IMR-90 (cell line): Measurements from ENCODE around the gene TFB2M. TPM values are rescaled to one million over a fixed set of nuclear protein-coding genes. Genes with fewer than 3 reads are reported as not detected.

ENCODE experiments used
- ATAC-seq: fragments of 200-7000 bp; cut with Tn5 transposase; 2 replicates; pipeline ENCODE4 v1.9.1; 2020; ENCODE audit warnings: low read depth, mild to moderate bottlenecking, moderate library complexity
- BruUV-seq: library from RNA; stranded (reverse); fragments of 400-500 nt; replicated peaks from 2 replicates; lab custom pipeline; 2021; lab: Mats Ljungman, UMichigan
- CTCF ChIA-PET: fragments of 300-600 bp; formaldehyde crosslinking; extraction: SDS; loops from one replicate; lab custom pipeline; 2021; ENCODE audit warnings: antibody characterized with exemption; lab: Yijun Ruan, JAX
- POLR2A ChIA-PET: fragments of 300-600 bp; sonication (Branson Sonifier 250); formaldehyde crosslinking; loops from one replicate; lab custom pipeline; 2022; ENCODE audit warnings: antibody characterized with exemption; ENCODE audit not compliant: unreplicated experiment; lab: Charles Lee
- DNase-seq: peaks from one replicate; pipeline ENCODE4 v3.0.0; 2013
- H2AFZ ChIP-seq: replicated peaks from 2 replicates; pipeline ENCODE3; 2013; ENCODE audit warnings: low read length, mild to moderate bottlenecking; ENCODE audit not compliant: poor library complexity
- H2AK5ac ChIP-seq: 2 replicates; pipeline ENCODE4 v1.6.1; 2013; ENCODE audit warnings: low read depth, low read length, inconsistent platforms
- H2AK9ac ChIP-seq: replicated peaks from 2 replicates; pipeline ENCODE3; 2013; ENCODE audit warnings: mild to moderate bottlenecking, low read depth, low read length, moderate library complexity; ENCODE audit not compliant: poor library complexity
- H2BK120ac ChIP-seq: 2 replicates; pipeline ENCODE4 v1.6.1; 2013; ENCODE audit warnings: low read depth, low read length, inconsistent platforms
- H2BK15ac ChIP-seq: 3 replicates; pipeline ENCODE4 v1.6.1; 2013; ENCODE audit warnings: low read depth, low read length, inconsistent platforms
- H2BK20ac ChIP-seq: 2 replicates; pipeline ENCODE4 v1.6.1; 2013; ENCODE audit warnings: low read depth, mild to moderate bottlenecking, inconsistent platforms, low read length, moderate library complexity
- H2BK5ac ChIP-seq: 2 replicates; pipeline ENCODE4 v1.6.1; 2013; ENCODE audit warnings: mild to moderate bottlenecking, low read depth, low read length, inconsistent platforms; ENCODE audit not compliant: poor library complexity, severe bottlenecking
- H3K14ac ChIP-seq: replicated peaks from 2 replicates; pipeline ENCODE4 v1.6.1; 2013; ENCODE audit warnings: low read depth, low read length, inconsistent platforms
- H3K18ac ChIP-seq: 2 replicates; pipeline ENCODE4 v1.6.1; 2013; ENCODE audit warnings: low read depth, low read length, control low read depth
- H3K23ac ChIP-seq: 2 replicates; pipeline ENCODE4 v1.6.1; 2013; ENCODE audit warnings: low read depth, low read length, inconsistent platforms
- H3K27ac ChIP-seq: 2 replicates; pipeline ENCODE4 v1.5.1; 2013; ENCODE audit warnings: mild to moderate bottlenecking, control low read depth, low read length; ENCODE audit not compliant: insufficient read depth
- H3K27me3 ChIP-seq: 2 replicates; pipeline ENCODE4 v1.6.1; 2013; ENCODE audit warnings: low read length; ENCODE audit not compliant: control insufficient read depth, insufficient read depth
- H3K36me3 ChIP-seq: 2 replicates; pipeline ENCODE4 v1.6.1; 2013; ENCODE audit warnings: low read length, mixed read lengths; ENCODE audit not compliant: control insufficient read depth, insufficient read depth
- H3K4ac ChIP-seq: 2 replicates; pipeline ENCODE4 v1.6.1; 2013; ENCODE audit warnings: low read depth, low read length, inconsistent platforms
- H3K4me1 ChIP-seq: 2 replicates; pipeline ENCODE4 v1.6.1; 2013; ENCODE audit warnings: low read length, mixed read lengths; ENCODE audit not compliant: control insufficient read depth, insufficient read depth
- H3K4me2 ChIP-seq: 2 replicates; pipeline ENCODE4 v1.6.1; 2013; ENCODE audit warnings: low read depth, mild to moderate bottlenecking, control low read depth, low read length, moderate library complexity
- H3K4me3 ChIP-seq: 2 replicates; pipeline ENCODE4 v1.5.1; 2013; ENCODE audit warnings: low read depth, mild to moderate bottlenecking, control low read depth, low read length, moderate library complexity; ENCODE audit not compliant: insufficient read depth
- H3K56ac ChIP-seq: 2 replicates; pipeline ENCODE4 v1.6.1; 2013; ENCODE audit warnings: low read length, inconsistent platforms; ENCODE audit not compliant: insufficient read depth; ENCODE audit errors: extremely low read depth
- H3K79me1 ChIP-seq, 2 experiments: 2 replicates each; pipeline ENCODE4 v1.6.1; 2013; ENCODE audit warnings: low read length in 2 of 2, inconsistent platforms in 1 of 2, low read depth in 1 of 2
- H3K9ac ChIP-seq: 2 replicates; pipeline ENCODE4 v1.6.1; 2013; ENCODE audit warnings: low read depth, low read length, control low read depth
- H3K9me1 ChIP-seq: 2 replicates; pipeline ENCODE4 v1.6.1; 2013; ENCODE audit warnings: low read length, inconsistent platforms; ENCODE audit not compliant: insufficient read depth
- H3K9me3 ChIP-seq: 2 replicates; pipeline ENCODE4 v1.6.1; 2013; ENCODE audit warnings: low read length; ENCODE audit not compliant: control insufficient read depth, insufficient read depth
- H4K20me1 ChIP-seq: 2 replicates; pipeline ENCODE4 v1.6.1; 2013; ENCODE audit warnings: low read length, inconsistent platforms; ENCODE audit not compliant: insufficient read depth
- H4K5ac ChIP-seq: 2 replicates; pipeline ENCODE4 v1.6.1; 2013; ENCODE audit warnings: mild to moderate bottlenecking, low read depth, low read length, control low read depth
- H4K8ac ChIP-seq, 2 experiments: 2 replicates each; pipeline ENCODE4 v1.6.1; 2013; ENCODE audit warnings: low read depth in 2 of 2, low read length in 2 of 2, control low read depth in 1 of 2, inconsistent platforms in 1 of 2
- H4K91ac ChIP-seq: 2 replicates; pipeline ENCODE4 v1.6.1; 2013; ENCODE audit warnings: low read depth, low read length, inconsistent platforms; ENCODE audit not compliant: insufficient read depth
- BHLHE40 ChIP-seq: fragments of 150-350 bp; IDR thresholded peaks from 2 replicates; pipeline ENCODE4 v1.6.1; 2016; ENCODE audit warnings: mild to moderate bottlenecking, low read depth, low read length
- RFX5 ChIP-seq: IDR thresholded peaks from 2 replicates; pipeline ENCODE4 v1.8.0; 2012; ENCODE audit warnings: low read depth, mild to moderate bottlenecking, low read length, moderate library complexity
- SMC3 ChIP-seq: fragments of 150-350 bp; IDR thresholded peaks from 2 replicates; pipeline ENCODE4 v1.6.1; 2016; ENCODE audit warnings: low read depth, mild to moderate bottlenecking, antibody characterized with exemption, low read length, moderate library complexity
- WGBS, 2 experiments: methylation state at CpG; one replicate each; pipeline versions ENCODE4 v1.1.5 to v1.1.7; 2013; ENCODE audit warnings: missing lambda C conversion rate in 2 of 2; ENCODE audit not compliant: insufficient read length in 1 of 2; ENCODE audit errors: extremely low coverage in 2 of 2; 5-methylcytosine and 5-hydroxymethylcytosine counted together
- dilution Hi-C: fragments of 300-500 bp; cut with HindIII; formaldehyde crosslinking; loops from one replicate; pipeline ENCODE4 v1.14.3; 2018; ENCODE audit warnings: low sequenced_read_pairs; ENCODE audit not compliant: unreplicated experiment
- in situ Hi-C: fragments of 300-500 bp; cut with MboI; formaldehyde crosslinking; loops from 3 replicates; pipeline ENCODE4 v1.14.3; 2019; ENCODE audit warnings: low sequenced_read_pairs, inconsistent platforms, mixed read lengths
- intact Hi-C: fragments of 100-400 bp; cut with micrococcal nuclease; formaldehyde crosslinking; loops from 2 replicates; pipeline ENCODE4 v1.10.0; 2022
- polyA plus RNA-seq, 3 experiments: library from polyadenylated mRNA; depleted of rRNA; stranded (reverse); fragments of >200 nt; gene quantifications; 2 replicates each; pipeline ENCODE4 v1.2.3, GENCODE V29; 2012; ENCODE audit warnings: low replicate concordance in 1 of 3
- total RNA-seq: library from RNA; depleted of rRNA; stranded (reverse); fragments of >200 nt; gene quantifications from 2 replicates; pipeline ENCODE4 v1.2.3, GENCODE V29; 2012

TFB2M gene
- total and polyA plus RNA-seq, 2 of the 4 experiments (the other 2 are of a cell fraction), result 13.3 to 15.7 TPM

- Histone ChIP-seq H2BK15ac (no peak overlapping the region), H3K9me1 (no peaks in the 10 kb centered on the region), H3K9me3 (peaks cover 38% of the 10 kb centered on the region), H3K4me1 (no peaks in the 10 kb centered on the region), H2AK5ac (no peak overlapping the region), H3K14ac (no peak overlapping the region), H3K4me2 (no peak overlapping the region), H4K8ac (no peak overlapping the region), H3K4ac (no peak overlapping the region), H3K23ac (no peak overlapping the region), H2BK5ac (no peak overlapping the region), H3K27me3 (peaks cover 2% of the 10 kb centered on the region; the same call in 1 of the 2 replicates), H2BK20ac (no peak overlapping the region), H3K4me3 (no peak overlapping the region), H3K18ac (no peak overlapping the region), H2AFZ (no peak overlapping the region), H3K56ac (no peak overlapping the region), H3K79me1 (no peaks in the 10 kb centered on the region), H4K91ac (no peak overlapping the region), H4K5ac (no peak overlapping the region), H4K20me1 (no peaks in the 10 kb centered on the region), H3K27ac (no peak overlapping the region), H3K36me3 (no peaks in the 10 kb centered on the region), H3K9ac (no peak overlapping the region), H2BK120ac (no peak overlapping the region), H2AK9ac (peak overlapping the region; percentile 70)
- WGBS, 2 experiments, result 95% methylated on average over 4 of the region's 17 CpGs; no CpG with 5 or more reads in 1 of the 2 experiments
- ATAC-seq (no peak), DNase-seq (no peak)
- dilution Hi-C loops, result no loop called here
- ChIA-PET POLR2A (no interaction called here), CTCF (no interaction called here)
- intact Hi-C loops, result no loop called here
- no TSS peak for BruUV-seq
- TF ChIP-seq SMC3 (no peak), BHLHE40 (no peak), RFX5 (no peak)
- in situ Hi-C loops, result no loop called here
Measured at GRCh38 chr1:246518456-246519205, 47.4 kb downstream of the TFB2M start.
